CD4-positive, alpha-beta T cell treated with Interleukin-6 at 100 ng/mL for 8 hours (primary cell): ENCODE results near the gene KRT76.

Source experiments
- DNase-seq: peaks from one replicate; pipeline ENCODE4 v3.0.0-alpha.2; 2020; ENCODE audit warnings: mixed read lengths, low spot score

Gene KRT76

DNA sequence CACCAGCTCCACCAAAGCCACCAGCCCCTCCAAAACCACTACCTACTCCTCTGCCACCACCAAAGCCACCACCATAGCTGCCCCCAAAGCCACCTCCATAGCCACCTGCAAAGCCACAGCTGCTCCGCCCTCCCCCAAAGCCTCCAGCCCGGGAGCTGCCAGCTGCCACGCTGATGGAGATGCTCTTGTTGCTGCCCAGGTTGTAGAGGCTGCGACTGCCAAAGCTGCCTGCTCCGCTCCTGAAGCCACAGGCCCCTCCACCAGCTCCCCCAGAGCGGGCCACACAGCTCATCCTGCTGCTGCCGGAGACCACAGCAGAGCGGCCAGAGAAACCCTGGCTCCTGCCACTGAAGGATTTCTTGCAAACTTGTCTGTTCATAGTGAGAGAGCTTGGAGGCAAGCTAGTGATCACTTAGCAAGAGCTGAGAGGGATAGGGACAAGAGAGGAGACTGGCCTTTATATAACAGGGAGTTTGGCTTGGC lies at the start of gene KRT76:
KRT76 (minus strand) TSS at position 433 of the 483 bp plus-strand sequence; CDS start at position 379, 54 bp downstream.
- no peak for DNase-seq

DNA sequence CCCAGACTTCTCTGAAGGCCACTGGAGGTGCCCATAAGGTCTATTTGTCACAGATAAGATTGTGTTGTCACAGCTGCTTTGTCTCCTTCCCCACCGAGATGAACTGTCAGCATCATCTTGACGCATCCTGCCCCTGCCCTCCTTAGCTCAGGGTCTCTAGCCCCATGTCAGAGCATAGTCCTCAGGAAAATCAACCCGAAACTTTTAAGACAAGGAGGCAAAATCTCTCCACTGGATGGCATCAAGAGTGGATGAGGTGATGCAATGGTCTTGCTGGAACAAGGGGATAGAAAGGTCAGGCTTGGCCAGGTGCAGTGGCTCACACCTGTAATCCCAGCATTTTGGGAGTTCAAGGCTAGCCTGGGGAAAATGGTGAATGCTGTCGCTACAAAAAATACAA lies 48.8 kb upstream of the KRT76 start:
- no peak for DNase-seq

DNA sequence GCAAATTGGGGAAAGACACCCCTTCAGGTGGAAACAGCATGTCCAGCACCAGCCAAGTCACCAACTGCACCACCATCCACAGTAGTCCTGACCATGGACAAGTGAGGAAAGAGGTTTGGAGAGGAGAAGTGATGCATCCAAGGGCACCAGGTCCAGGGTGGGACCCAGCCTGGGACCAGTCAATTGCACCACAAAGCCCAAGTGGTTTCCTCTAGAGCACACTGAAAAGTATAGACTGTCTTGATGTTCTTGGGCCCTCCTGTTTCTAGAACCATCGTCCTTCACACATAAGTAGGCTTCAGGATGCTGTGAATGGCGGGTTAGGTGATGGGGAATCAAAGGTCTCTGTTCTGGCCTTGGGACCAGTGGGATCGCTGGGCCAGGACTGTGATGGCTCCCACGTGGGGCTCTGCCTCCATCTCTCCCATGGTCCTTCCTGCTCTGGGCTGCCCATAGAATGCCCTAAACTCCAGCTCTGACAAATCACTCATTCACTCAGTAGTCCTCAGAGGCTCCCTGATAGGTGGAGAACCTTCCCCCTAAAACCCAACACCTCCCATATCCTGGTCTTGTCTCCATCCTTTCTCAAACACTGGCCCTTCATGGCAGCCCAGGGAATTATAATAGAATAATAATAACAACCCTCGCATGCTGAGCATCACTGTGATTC lies 47.7 kb upstream of the KRT76 start:
- no peak for DNase-seq

- no peak for DNase-seq
These were observed 46.8 kb upstream of the KRT76 start for GRCh38 chr12:52823761-52824450.

GRCh38 chr12:52822771-52823510 lies 45.8 kb upstream of the KRT76 start:
- no peak for DNase-seq

DNA sequence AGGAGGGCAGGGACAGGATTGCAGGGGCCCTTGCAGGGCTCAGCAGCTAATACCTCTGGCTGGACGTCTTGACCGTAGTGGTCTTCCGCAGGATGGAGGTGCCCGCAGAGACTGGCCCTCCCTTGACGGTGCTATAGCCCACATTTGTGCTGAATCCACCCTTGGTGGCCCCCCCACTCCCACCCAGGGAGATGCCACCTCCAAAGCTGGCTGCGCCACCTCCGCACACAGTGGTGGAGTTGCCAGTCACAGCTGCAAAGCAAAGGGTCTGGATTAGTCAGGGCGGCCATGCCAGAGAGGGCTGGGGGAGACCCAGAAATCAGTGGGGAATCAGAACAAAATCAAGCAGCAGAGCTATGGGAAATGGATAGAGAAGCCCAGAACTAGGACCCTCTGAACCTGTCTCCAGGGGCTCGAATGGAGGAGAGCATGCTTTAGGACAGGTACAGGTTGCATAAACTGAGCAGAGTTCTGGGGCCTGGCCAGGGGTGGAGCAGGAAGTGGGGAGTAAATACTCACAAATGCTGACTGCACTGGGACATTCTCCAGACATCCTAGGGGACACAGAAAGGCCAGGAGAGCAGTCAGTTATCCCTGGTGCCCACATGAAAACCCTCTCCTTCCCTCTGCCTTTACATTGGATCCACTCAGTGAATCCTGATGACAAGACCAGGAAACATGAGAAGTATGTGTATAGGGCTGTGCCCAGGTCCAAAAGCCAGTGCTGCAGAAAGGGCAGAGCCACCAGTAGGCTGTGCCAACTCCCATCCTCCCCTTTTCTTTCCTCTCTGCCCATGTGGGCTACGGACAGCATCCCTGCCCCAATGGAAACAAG lies 44.9 kb upstream of the KRT76 start:
- DNase-seq: no peak

- no peak for DNase-seq
These were observed 44.1 kb upstream of the KRT76 start for GRCh38 chr12:52821071-52821730.

DNA sequence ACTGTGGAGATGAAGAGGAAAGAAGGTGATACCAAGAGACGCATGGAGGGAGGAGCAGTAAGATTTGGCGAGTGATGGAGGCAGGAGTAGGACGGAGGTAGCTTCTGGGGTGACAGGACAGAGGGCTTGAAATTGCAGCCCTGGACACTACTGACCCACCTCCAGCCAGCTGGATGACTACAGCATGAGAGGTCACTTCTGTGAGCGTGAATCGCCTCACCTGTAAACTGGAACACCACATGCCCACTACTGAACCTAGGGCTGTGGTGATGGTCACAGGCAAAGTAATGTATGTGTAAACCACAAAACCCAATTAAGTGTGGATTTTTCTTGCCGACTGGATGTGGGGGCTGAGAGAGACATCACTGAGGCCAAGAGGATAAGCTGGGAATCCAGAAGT lies 43.4 kb upstream of the KRT76 start:
- DNase-seq: no peak

GRCh38 chr12:52819731-52820510 lies 42.8 kb upstream of the KRT76 start:
- no peak for DNase-seq

DNA sequence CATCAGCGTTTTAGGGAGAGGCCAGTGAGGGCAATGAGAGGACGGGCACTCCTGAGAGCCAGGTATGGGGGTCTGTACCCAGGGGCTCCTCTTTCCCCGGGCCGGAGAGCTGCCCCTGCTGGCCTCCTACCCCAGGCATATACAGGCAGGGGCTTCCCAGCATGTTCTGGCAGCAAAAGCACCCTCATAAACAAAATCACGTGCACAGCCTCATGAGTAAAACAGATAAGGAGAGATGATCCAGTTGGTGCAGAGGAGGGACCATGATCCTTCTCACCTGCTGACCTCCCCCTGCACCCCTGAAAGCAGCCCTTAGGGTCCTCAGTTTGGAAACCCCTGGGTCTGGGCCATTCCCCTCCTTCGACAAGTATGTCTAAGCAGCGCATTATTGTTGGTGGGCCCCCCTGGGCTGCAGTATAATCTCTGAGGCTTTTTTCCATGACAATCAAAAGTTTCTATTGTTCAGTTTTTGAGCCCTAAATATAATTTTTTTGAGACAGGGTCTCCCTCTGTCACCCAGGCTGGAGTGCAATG lies 41.8 kb upstream of the KRT76 start:
- no peak for DNase-seq

GRCh38 chr12:52818388-52818787 lies 41.2 kb upstream of the KRT76 start:
- DNase-seq: no peak

DNA sequence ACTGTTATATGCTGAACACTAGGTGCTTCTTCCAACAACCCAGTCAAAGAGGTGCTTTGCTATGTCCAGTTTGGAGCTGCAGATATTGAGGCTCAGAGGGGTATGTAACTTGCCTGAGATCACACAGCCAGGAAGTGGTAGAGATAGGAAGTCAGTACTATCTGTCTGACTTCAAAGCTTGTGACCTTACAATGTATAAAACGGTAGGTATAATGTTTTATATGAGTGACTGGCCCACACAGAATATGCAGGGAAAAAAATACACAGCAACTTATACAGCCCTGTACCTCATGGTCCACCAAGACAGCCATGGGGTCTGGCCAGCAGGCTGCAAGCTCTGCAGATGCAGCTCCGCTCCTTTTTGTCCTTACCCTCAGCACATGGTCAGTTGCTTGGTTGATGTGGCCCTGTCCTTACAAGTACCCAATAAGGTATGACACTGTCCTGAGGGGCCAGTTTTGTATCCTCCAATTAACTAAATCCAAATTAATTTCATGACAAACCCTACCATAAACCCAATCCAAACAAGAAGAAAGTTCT lies 40.6 kb upstream of the KRT76 start:
- no peak for DNase-seq

- no peak for DNase-seq
These were observed 40.0 kb upstream of the KRT76 start for GRCh38 chr12:52817003-52817698.

GRCh38 chr12:52815676-52816588 lies 38.8 kb upstream of the KRT76 start:
- no peak for DNase-seq

DNA sequence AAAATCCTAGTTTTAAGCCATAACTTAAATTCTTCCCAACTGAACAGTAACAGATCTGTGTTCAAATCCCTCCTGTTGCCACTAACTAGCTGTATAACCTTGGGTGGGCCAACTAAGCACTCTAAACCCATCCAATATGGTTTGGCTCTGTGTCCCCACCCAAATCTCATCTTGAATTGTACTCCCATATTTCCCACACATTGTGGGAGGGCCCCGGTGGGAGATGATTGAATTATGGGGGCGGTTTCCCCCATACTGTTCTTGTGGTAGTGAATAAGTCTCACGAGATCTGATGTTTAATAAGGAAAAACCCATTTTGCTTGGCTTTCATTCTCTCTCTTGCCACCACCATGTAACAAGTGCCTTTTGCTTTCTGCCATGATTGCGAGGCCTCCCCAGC lies 38.0 kb upstream of the KRT76 start:
- DNase-seq: no peak

- no peak for DNase-seq
These were observed 37.6 kb upstream of the KRT76 start for GRCh38 chr12:52814710-52815155.

- DNase-seq: no peak
These were observed 37.0 kb upstream of the KRT76 start, which contains the start of gene KRT4 for GRCh38 chr12:52813885-52814709. Gene KRT4, minus strand, starts transcription at chr12:52814116. Its CDS starts 58 bp downstream, at chr12:52814058.
